Activated CD4-positive, alpha-beta memory T cell treated with anti-CD3 and anti-CD28 coated beads for 36 hours (primary cell): Measurements from ENCODE around the gene SLC38A7. TPM values are rescaled to one million over a fixed set of nuclear protein-coding genes. Genes with fewer than 3 reads are reported as not detected.
"Not testable (repeated sequence)": the region's sequence is repeated elsewhere in the genome, so short reads cannot be mapped to it uniquely, and the experiment has no call there.

ENCODE experiments used
- CTCF ChIA-PET: fragments of 350-600 bp; sonication (Branson Sonifier 250); formaldehyde crosslinking; loops from one replicate; lab custom pipeline; 2021; ENCODE audit warnings: antibody characterized with exemption, inconsistent platforms; lab: Charles Lee
- POLR2A ChIA-PET: fragments of 350-600 bp; sonication (Branson Sonifier 250); formaldehyde crosslinking; loops from one replicate; lab custom pipeline; 2021; ENCODE audit warnings: antibody characterized with exemption; lab: Charles Lee
- DNase-seq: peaks from one replicate; pipeline ENCODE4 v3.0.0-alpha.2; 2020
- H3K27ac Mint-ChIP-seq: one replicate; pipeline ENCODE4 v1.8.0; 2021; ENCODE audit warnings: mixed read lengths
- H3K27me3 Mint-ChIP-seq: one replicate; pipeline ENCODE4 v1.8.0; 2021; ENCODE audit warnings: mixed read lengths
- H3K36me3 Mint-ChIP-seq: one replicate; pipeline ENCODE4 v1.8.0; 2021; ENCODE audit warnings: mixed read lengths
- H3K4me1 Mint-ChIP-seq: one replicate; pipeline ENCODE4 v1.8.0; 2021; ENCODE audit warnings: low read depth, mixed read lengths
- H3K4me3 Mint-ChIP-seq: one replicate; pipeline ENCODE4 v1.8.0; 2021; ENCODE audit warnings: mild to moderate bottlenecking, mixed read lengths
- H3K9me3 Mint-ChIP-seq: one replicate; pipeline ENCODE4 v1.8.0; 2021; ENCODE audit warnings: mixed read lengths
- intact Hi-C: fragments of 100-400 bp; cut with micrococcal nuclease; formaldehyde crosslinking; loops from one replicate; pipeline ENCODE4 v1.15.1; 2023
- total RNA-seq, 2 experiments: library from RNA; stranded (reverse); gene quantifications; one replicate each; pipeline ENCODE4 v1.2.3, GENCODE V29; 2021

Gene SLC38A7
- total RNA-seq, 2 experiments from 2014 or later, result 5.0 to 5.4 TPM

GRCh38 chr16:58647107-58647506, 37.5 kb downstream of the SLC38A7 start:
- H3K4me3 Mint-ChIP-seq, result no peak overlapping the region
- CTCF ChIA-PET, result no interaction called here
- DNase-seq, result no peak
- H3K9me3 Mint-ChIP-seq, result no peaks in the 10 kb centered on the region
- POLR2A ChIA-PET, result no interaction called here
- H3K36me3 Mint-ChIP-seq, result no peaks in the 10 kb centered on the region
- H3K27me3 Mint-ChIP-seq, result no peaks in the 10 kb centered on the region
- intact Hi-C loops, result no loop called here
- H3K27ac Mint-ChIP-seq, result no peak overlapping the region
- H3K4me1 Mint-ChIP-seq, result no peaks in the 10 kb centered on the region

DNA sequence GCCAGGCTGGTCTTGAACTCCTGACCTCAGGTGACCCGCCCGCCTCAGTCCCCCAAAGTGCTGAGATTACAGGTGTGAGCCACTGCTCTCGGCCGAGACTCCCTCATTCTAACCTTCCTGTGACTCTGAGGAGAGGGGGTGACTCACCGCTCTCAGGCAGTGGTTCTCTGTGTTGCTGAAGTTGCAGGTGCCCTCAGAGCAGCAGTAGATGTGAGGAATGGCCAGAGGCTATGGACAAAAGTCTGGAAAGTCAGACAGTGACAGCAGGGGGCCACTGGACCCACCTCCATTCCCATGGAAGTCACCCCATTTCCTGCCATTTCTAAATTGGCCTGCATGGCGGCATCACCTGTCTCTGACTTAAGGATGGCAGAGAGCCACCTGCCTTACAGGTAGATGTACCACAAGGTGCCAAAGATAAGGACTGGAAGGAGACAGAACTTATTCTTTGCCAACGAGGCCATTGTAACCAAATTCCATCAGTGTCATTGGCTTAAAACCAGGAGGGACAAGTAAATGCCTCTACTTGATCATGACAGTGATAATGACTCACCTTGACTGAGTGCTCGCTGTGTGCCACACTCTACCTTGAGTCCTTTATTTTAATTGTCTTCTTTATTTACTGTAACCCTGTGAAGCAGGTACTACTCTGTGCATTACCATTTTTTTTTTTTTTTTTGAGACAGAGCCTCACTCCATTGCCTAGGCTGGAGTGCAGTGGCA, 39.6 kb downstream of the SLC38A7 start:
- POLR2A ChIA-PET, result interaction anchor here (0.7 kb wide), 1 partner anchor 139 kb away, joined by 3 read pairs; no protein-coding TSS in a partner anchor
- Mint-ChIP-seq H3K4me3 (no peak overlapping the region), H3K4me1 (no peaks in the 10 kb centered on the region), H3K27ac (no peak overlapping the region), H3K27me3 (no peaks in the 10 kb centered on the region), H3K9me3 (no peaks in the 10 kb centered on the region), H3K36me3 (no peaks in the 10 kb centered on the region)
- CTCF ChIA-PET, result no interaction called here
- intact Hi-C loops, result no loop called here
- no peak for DNase-seq

GRCh38 chr16:58644108-58644507, 40.5 kb downstream of the SLC38A7 start:
- intact Hi-C loops, result no loop called here
- Mint-ChIP-seq H3K4me1 (no peaks in the 10 kb centered on the region), H3K4me3 (no peak overlapping the region), H3K27me3 (no peaks in the 10 kb centered on the region), H3K36me3 (no peaks in the 10 kb centered on the region), H3K9me3 (no peaks in the 10 kb centered on the region), H3K27ac (no peak overlapping the region)
- no peak for DNase-seq
- ChIA-PET CTCF (no interaction called here), POLR2A (no interaction called here)

DNA sequence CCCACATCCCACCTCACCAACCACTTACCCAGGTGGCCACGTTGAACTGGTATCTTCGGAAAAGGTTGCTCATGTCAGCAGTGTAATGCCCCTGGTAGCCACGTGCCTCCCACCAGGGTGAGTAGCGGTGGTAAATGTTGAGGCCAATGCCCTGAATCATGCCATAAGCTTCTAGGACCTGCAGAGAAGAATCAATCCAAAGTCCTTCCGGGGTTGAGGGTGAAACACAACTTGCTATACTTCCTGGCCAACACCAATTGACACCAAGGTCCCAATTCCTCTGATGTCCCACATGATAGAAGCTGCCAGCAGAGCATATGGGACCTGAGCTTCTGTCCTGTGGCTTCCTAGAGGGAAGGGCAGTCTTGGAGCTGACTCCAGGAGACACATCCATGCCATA, 43.6 kb downstream of the SLC38A7 start:
- DNase-seq, result no peak
- no peak overlapping the region for H3K4me3 Mint-ChIP-seq
- intact Hi-C loops, result no loop called here
- ChIA-PET POLR2A (no interaction called here), CTCF (no interaction called here)
- peaks cover 2% of the 10 kb centered on the region for H3K27me3 Mint-ChIP-seq
- H3K4me1 Mint-ChIP-seq, result no peaks in the 10 kb centered on the region
- no peaks in the 10 kb centered on the region for H3K36me3 Mint-ChIP-seq
- no peaks in the 10 kb centered on the region for H3K9me3 Mint-ChIP-seq
- H3K27ac Mint-ChIP-seq, result no peak overlapping the region

DNA sequence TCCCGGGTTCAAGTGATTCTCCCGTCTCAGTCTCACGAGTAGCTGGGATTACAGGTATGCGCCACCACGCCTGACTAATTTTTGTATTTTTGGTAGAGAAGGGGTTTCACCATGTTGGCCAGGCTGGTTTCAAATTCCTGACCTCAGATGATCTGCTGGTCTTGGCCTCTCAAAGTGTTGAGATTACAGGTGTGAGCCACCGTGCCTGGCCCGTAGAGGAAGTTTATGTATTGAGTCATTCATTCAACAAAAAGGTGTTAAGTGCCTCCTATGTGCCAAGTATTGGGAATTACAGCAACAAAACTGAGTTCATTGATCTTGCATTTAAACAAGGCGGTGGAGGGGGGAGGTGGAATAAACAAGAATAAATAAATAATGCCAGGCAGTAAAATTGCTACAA, 44.7 kb downstream of the SLC38A7 start:
- H3K36me3 Mint-ChIP-seq, result no peaks in the 10 kb centered on the region
- no peak overlapping the region for H3K4me3 Mint-ChIP-seq
- H3K27me3 Mint-ChIP-seq, result peaks cover 2% of the 10 kb centered on the region
- intact Hi-C loops, result no loop called here
- H3K27ac Mint-ChIP-seq, result no peak overlapping the region
- ChIA-PET CTCF (no interaction called here), POLR2A (no interaction called here)
- H3K9me3 Mint-ChIP-seq, result no peaks in the 10 kb centered on the region
- no peaks in the 10 kb centered on the region for H3K4me1 Mint-ChIP-seq
- no peak for DNase-seq

DNA sequence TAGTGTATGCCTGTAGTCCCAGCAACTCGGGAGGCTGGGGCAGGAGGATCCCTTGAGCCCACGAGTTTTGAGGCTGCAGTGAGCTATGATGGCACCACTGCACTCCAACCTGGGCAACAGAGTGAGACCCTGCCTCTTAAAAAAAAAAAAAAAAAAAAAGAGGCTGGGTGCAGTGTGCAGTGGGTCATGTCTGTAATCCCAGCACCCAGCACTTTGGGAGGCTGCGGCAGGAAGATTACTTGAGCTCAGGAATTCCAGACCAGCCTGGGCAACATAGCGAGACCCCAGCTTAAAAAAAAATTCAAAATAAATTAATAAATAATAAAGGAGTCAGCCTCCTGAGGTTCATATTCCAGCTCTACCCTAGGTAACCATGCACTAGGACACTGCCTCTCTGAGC, 45.3 kb downstream of the SLC38A7 start:
- no peaks in the 10 kb centered on the region for H3K36me3 Mint-ChIP-seq
- CTCF ChIA-PET, result interaction anchor here (0.6 kb wide), 1 partner anchor 113 kb away, joined by 3 read pairs; no protein-coding TSS in a partner anchor
- no peaks in the 10 kb centered on the region for H3K4me1 Mint-ChIP-seq
- H3K4me3 Mint-ChIP-seq, result no peak overlapping the region
- intact Hi-C loops, result no loop called here
- peaks cover 2% of the 10 kb centered on the region for H3K27me3 Mint-ChIP-seq
- no peak for DNase-seq
- no peaks in the 10 kb centered on the region for H3K9me3 Mint-ChIP-seq
- POLR2A ChIA-PET, result no interaction called here
- H3K27ac Mint-ChIP-seq, result no peak overlapping the region

DNA sequence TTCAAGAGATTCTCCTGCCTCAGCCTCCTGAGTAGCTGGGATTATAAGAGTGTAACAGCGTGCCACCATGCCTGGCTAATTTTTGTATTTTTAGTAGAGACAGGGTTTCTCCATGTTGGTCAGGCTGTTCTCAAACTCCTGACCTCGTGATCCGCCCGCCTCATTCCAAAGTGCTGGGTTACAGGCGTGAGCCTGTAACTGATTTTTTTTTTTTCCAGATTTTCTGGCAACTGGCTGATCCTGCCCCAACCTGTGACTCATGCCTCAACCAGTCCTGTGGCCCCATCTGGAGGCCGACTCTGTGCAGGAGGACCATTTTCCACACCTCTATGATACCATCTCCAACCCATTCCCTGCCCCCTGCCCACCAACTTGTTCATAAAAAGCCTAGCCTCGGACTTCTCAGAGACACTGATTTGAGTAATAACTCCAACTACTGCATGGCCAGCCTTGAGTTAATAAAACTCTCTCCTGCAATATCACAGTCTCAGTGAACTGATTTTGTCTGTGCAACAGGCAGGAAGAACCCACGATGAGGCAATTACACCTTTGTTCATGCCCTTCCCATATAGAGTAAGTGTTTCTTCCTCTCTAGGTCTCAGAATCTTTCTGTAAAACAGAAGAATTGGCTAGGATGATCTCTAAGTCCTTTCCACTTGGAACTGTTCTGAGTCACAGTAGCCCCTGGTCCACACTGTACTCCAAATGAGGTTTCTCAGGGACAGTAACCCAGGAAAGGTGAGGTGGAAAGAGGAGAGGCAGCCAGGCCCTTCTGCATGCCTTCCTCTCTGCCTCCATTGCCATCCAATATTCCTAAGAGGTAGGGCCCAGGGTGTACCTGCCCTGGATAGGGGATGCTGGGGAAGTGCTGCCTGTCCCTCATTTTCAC, 46.2 kb downstream of the SLC38A7 start:
- no peaks in the 10 kb centered on the region for H3K36me3 Mint-ChIP-seq
- H3K4me3 Mint-ChIP-seq, result no peak overlapping the region
- H3K9me3 Mint-ChIP-seq, result no peaks in the 10 kb centered on the region
- intact Hi-C loops, result no loop called here
- no peak for DNase-seq
- no peaks in the 10 kb centered on the region for H3K4me1 Mint-ChIP-seq
- peaks cover 2% of the 10 kb centered on the region for H3K27me3 Mint-ChIP-seq
- POLR2A ChIA-PET, result no interaction called here
- no peak overlapping the region for H3K27ac Mint-ChIP-seq
- CTCF ChIA-PET, result no interaction called here

DNA sequence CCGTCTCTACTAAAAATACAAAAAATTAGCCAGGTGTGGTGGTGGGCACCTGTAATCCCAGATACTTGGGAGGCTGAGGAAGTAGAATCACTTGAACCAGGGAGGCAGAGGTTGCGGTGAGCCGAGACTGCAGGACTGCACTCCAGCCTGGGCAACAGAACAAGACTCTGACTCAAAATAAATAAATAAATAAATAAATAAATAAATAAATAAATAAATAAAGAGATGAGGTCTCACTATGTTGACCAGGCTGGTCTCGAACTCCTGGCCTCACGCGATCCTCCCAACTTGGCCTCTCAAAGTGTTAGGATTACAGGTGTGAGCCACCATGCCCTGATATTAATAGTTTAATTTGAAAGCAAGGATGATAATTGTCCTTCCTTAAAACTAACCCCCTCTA, 47.5 kb downstream of the SLC38A7 start:
- H3K36me3 Mint-ChIP-seq, H3K27me3 Mint-ChIP-seq, H3K27ac Mint-ChIP-seq, CTCF ChIA-PET, H3K9me3 Mint-ChIP-seq, H3K4me1 Mint-ChIP-seq, intact Hi-C loops, H3K4me3 Mint-ChIP-seq, POLR2A ChIA-PET, DNase-seq: not testable (repeated sequence)

- H3K27me3 Mint-ChIP-seq, result peaks cover 2% of the 10 kb centered on the region
- H3K4me1 Mint-ChIP-seq, result no peaks in the 10 kb centered on the region
- H3K36me3 Mint-ChIP-seq, result no peaks in the 10 kb centered on the region
- intact Hi-C loops, result no loop called here
- DNase-seq, result no peak
- ChIA-PET POLR2A (no interaction called here), CTCF (no interaction called here)
- H3K4me3 Mint-ChIP-seq, result no peak overlapping the region
- H3K9me3 Mint-ChIP-seq, result no peaks in the 10 kb centered on the region
- H3K27ac Mint-ChIP-seq, result no peak overlapping the region
These were observed 48.1 kb downstream of the SLC38A7 start for GRCh38 chr16:58636466-58636865.

DNA sequence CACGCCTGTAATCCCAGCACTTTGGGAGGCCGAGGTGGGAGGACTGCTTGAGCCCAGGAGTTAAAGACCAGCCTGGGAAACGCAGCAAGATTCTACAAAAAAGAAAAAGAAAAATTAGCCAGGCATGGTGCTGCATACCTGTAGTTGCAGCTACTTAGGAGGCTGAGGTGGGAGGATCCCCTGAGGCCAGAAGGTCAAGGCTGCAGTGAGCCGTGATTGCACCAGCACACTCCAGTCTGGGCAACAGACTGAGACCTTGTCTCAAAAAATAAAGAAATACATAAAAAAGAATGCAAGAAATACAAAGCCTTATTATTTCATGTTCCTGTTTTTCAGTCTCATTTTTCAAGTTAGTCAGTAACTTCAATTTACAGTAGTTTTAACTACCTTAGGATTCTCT, 49.1 kb downstream of the SLC38A7 start:
- Mint-ChIP-seq H3K27me3 (peaks cover 2% of the 10 kb centered on the region), H3K36me3 (no peaks in the 10 kb centered on the region), H3K27ac (no peak overlapping the region), H3K9me3 (no peaks in the 10 kb centered on the region), H3K4me1 (peaks cover 2% of the 10 kb centered on the region), H3K4me3 (no peak overlapping the region)
- no peak for DNase-seq
- ChIA-PET CTCF (no interaction called here), POLR2A (no interaction called here)
- intact Hi-C loops, result no loop called here

DNA sequence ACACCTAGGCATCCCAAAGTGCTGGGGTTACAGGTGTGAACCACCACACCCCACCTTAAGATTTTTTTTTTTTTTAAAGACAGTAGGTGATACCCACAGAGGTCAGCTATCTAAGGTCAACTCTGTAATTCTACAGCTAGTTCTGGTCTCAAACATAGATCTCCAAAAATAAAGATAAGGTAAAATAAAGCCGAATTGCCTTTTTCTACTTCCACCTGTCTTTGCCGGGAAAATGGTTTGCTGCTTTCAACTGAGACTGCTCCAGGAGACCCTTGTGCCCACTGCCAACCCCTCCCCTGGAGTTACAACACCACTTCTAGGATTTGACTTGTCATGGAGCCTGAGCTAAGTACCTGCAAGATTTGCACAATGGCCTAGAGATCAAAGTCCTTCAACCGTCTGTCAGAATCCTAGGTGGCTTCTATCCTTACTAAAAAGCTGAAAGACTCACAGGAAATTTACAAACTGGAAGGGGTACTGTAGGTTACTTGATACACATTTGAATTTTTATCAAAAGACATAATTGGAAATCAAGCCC, 50.2 kb downstream of the SLC38A7 start:
- Mint-ChIP-seq H3K4me3 (no peak overlapping the region), H3K4me1 (peaks cover 7% of the 10 kb centered on the region), H3K36me3 (peaks cover 4% of the 10 kb centered on the region), H3K27me3 (peaks cover 3% of the 10 kb centered on the region), H3K27ac (no peak overlapping the region), H3K9me3 (no peaks in the 10 kb centered on the region)
- ChIA-PET POLR2A (no interaction called here), CTCF (no interaction called here)
- no peak for DNase-seq
- intact Hi-C loops, result no loop called here
